Aorta (tissue), 5 donors: ENCODE data around the gene GYPB. TPM values are rescaled to one million over a fixed set of nuclear protein-coding genes. Genes with fewer than 3 reads are reported as not detected.
"Not testable (repeated sequence)": the region's sequence is repeated elsewhere in the genome, so short reads cannot be mapped to it uniquely, and the experiment has no call there.

Source experiments
- ATAC-seq: fragments of 200-7000 bp; cut with Tn5 transposase; one replicate; pipeline ENCODE4 v1.9.1; 2022; ENCODE audit warnings: moderate library complexity; ENCODE audit not compliant: low FRiP score
- DNase-seq, 2 donors: peaks; one replicate each; pipeline ENCODE4 v3.0.0-alpha.2; 2020
- H3K27ac ChIP-seq, 2 donors: one replicate each; pipeline ENCODE4 v1.5.1; 2013; ENCODE audit warnings: low read length in 2 of 2, mild to moderate bottlenecking in 2 of 2, moderate library complexity in 2 of 2, control low read depth in 1 of 2, inconsistent platforms in 1 of 2, low read depth in 1 of 2
- H3K27me3 ChIP-seq, 2 donors: one replicate each; pipeline ENCODE4 v1.6.1; 2013; ENCODE audit warnings: control low read depth in 1 of 2, low read length in 1 of 2, mild to moderate bottlenecking in 1 of 2, moderate library complexity in 1 of 2; ENCODE audit not compliant: insufficient read depth in 2 of 2, control insufficient read depth in 1 of 2
- H3K36me3 ChIP-seq, 2 donors: one replicate each; pipeline ENCODE4 v1.6.1; 2013; ENCODE audit warnings: control low read depth in 1 of 2, low read length in 1 of 2, mild to moderate bottlenecking in 1 of 2; ENCODE audit not compliant: insufficient read depth in 2 of 2, control insufficient read depth in 1 of 2
- H3K4me1 ChIP-seq, 2 donors: one replicate each; pipeline ENCODE4 v1.6.1; 2013; ENCODE audit warnings: low read length in 2 of 2, control low read depth in 1 of 2, mild to moderate bottlenecking in 1 of 2, moderate library complexity in 1 of 2; ENCODE audit not compliant: insufficient read depth in 2 of 2, control insufficient read depth in 1 of 2
- H3K4me3 ChIP-seq, 2 donors: one replicate each; pipeline ENCODE4 v1.5.1; 2013; ENCODE audit warnings: low read length in 2 of 2, control low read depth in 1 of 2, mild to moderate bottlenecking in 1 of 2
- H3K9me3 ChIP-seq: one replicate; pipeline ENCODE4 v1.6.1; 2013; ENCODE audit warnings: mild to moderate bottlenecking, low read length; ENCODE audit not compliant: control insufficient read depth
- WGBS, 2 donors: extraction: QIAGEN DNeasy Blood & Tissue Kit; methylation state at CpG; one replicate each; pipeline ENCODE4 v1.1.7; 2013; 5-methylcytosine and 5-hydroxymethylcytosine counted together
- intact Hi-C, 2 donors: fragments of 100-400 bp; cut with DNase I; formaldehyde crosslinking; loops; one replicate each; pipeline versions ENCODE4 v1.14.2 to v1.15.0; 2022
- long read RNA-seq, 2 donors: library from polyadenylated mRNA; unstranded; transcript quantifications; one replicate each; pipeline ENCODE4 v2.0.0, GENCODE V29; 2020 to 2021
- polyA plus RNA-seq, 2 donors: library from polyadenylated mRNA; stranded (reverse); fragments of 200-250 nt; gene quantifications; one replicate each; pipeline ENCODE4 v1.2.3, GENCODE V29; 2013
- total RNA-seq, 2 donors: library from RNA; stranded (reverse); fragmentation: NEBNext Ultra II Directional; extraction: Animal tissue kit (Norgen Biotek cat#: 25700); gene quantifications; one replicate each; pipeline ENCODE4 v1.2.1, GENCODE V29; 2021
- donor health status: healthy with polysubstance abuse.
- donor health status: Bipolar disorder and iron deficiency.
- donor health status: DM: no; HTN: no; CAD: no.
- donor health status: DM: no; HTN: no; CAD: no.
- donor health status: DM: yes; HTN: yes; CAD: no.

The GYPB gene
- total RNA-seq = 1 to 10 TPM in 1 of 2 donors, not detected in 1; 1.5 TPM
- polyA plus RNA-seq = not detected
- long read RNA-seq, donor 1 = 0 reads
- long read RNA-seq, donor 2, partial matches to known transcripts = 0 of 1 reads
- long read RNA-seq, donor 2, other reads (novel, unspliced or antisense) = 0 of 1 reads

- H3K27me3 ChIP-seq, intact Hi-C loops, ATAC-seq, H3K9me3 ChIP-seq, H3K36me3 ChIP-seq, H3K4me3 ChIP-seq, DNase-seq, H3K27ac ChIP-seq, H3K4me1 ChIP-seq: not testable (repeated sequence)
- 95 to 97% methylated on average over 3 of the region's 3 CpGs for WGBS, 2 donors
These were observed at the start of gene GYPB for GRCh38 chr4:144019277-144019676. TSS of gene GYPB (minus strand) at chr4:144019380. CDS start at chr4:144019287, 93 bp downstream.

GRCh38 chr4:144061556-144061955 is 42.4 kb upstream of the GYPB start:
- DNase-seq, H3K27me3 ChIP-seq, H3K9me3 ChIP-seq, ATAC-seq, H3K27ac ChIP-seq, H3K4me1 ChIP-seq, intact Hi-C loops, H3K4me3 ChIP-seq, H3K36me3 ChIP-seq: not testable (repeated sequence)

GRCh38 chr4:144060234-144060859 is 41.2 kb upstream of the GYPB start:
- WGBS, 2 donors = 56 to 72% methylated on average over 3 of the region's 3 CpGs
- intact Hi-C loops, ATAC-seq: not testable (repeated sequence)

GRCh38 chr4:144056800-144057199 is 37.6 kb upstream of the GYPB start:
- intact Hi-C loops = no loop called here
- 91 to 93% methylated on average over 4 of the region's 4 CpGs for WGBS, 2 donors
- Histone ChIP-seq H3K4me1 (no peaks in the 10 kb centered on the region), H3K9me3 (no peaks in the 10 kb centered on the region), H3K4me3 (no peak overlapping the region), H3K36me3 (no peaks in the 10 kb centered on the region), H3K27ac (no peak overlapping the region), H3K27me3 (no peaks in the 10 kb centered on the region)
- DNase-seq = no peak
- ATAC-seq = no peak

More at GRCh38 chr4:144060234-144060859, 41.2 kb upstream of the GYPB start:
- H3K9me3 ChIP-seq, H3K27me3 ChIP-seq, H3K27ac ChIP-seq, DNase-seq, H3K4me3 ChIP-seq, H3K36me3 ChIP-seq, H3K4me1 ChIP-seq: not testable (repeated sequence)

GRCh38 chr4:144055336-144055735 is 36.2 kb upstream of the GYPB start:
- DNase-seq, intact Hi-C loops, H3K9me3 ChIP-seq, H3K4me1 ChIP-seq, H3K4me3 ChIP-seq, H3K27me3 ChIP-seq, H3K27ac ChIP-seq, H3K36me3 ChIP-seq, ATAC-seq: not testable (repeated sequence)
- 89 to 92% methylated on average over 3 of the region's 3 CpGs for WGBS, 2 donors

- H3K36me3 ChIP-seq, ATAC-seq, H3K4me1 ChIP-seq, H3K27ac ChIP-seq, H3K4me3 ChIP-seq, H3K9me3 ChIP-seq, intact Hi-C loops, H3K27me3 ChIP-seq, DNase-seq: not testable (repeated sequence)
- 98 to 100% methylated on average over 1 of the region's 1 CpG for WGBS, 2 donors
These were observed 32.3 kb upstream of the GYPB start for GRCh38 chr4:144051494-144051893.

- ATAC-seq, H3K4me3 ChIP-seq, DNase-seq, H3K27ac ChIP-seq, H3K4me1 ChIP-seq, intact Hi-C loops, H3K9me3 ChIP-seq, H3K36me3 ChIP-seq, H3K27me3 ChIP-seq: not testable (repeated sequence)
- WGBS, 2 donors = 42 to 56% methylated on average over 2 of the region's 2 CpGs
These were observed 31.5 kb upstream of the GYPB start for GRCh38 chr4:144050631-144051030.

GRCh38 chr4:144049495-144050424 is 30.6 kb upstream of the GYPB start:
- H3K36me3 ChIP-seq, H3K4me1 ChIP-seq, H3K27ac ChIP-seq, H3K9me3 ChIP-seq, ATAC-seq, intact Hi-C loops, H3K4me3 ChIP-seq, H3K27me3 ChIP-seq, DNase-seq: not testable (repeated sequence)
- WGBS, 2 donors = 65 to 74% methylated on average over 6 of the region's 6 CpGs
